Measurements from ENCODE around the gene TRAPPC11. TPM values are rescaled to one million over a fixed set of nuclear protein-coding genes. Genes with fewer than 3 reads are reported as not detected.

Gene TRAPPC11
- total RNA-seq, 1 experiment from 2014 or later = 34.5 TPM

DNA sequence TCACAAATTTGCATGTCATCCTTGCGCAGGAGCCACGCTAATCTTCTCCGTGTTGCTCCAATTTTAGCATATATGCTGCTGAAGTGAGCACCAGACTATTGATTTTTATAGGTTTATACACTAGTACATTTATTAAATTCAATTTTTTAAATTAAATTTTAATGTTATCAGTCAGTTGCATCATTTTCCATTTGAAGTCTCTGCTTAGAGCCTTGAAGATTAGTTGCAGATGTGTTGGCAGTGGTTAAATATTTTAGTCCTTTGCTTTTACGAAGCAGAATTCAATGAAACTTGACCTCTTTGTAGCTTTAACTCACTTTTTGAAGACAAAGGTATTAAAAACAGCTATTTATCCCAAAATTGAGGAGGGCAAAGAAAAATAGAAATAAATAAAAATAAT is 16.5 kb downstream of the TRAPPC11 start:
- Histone ChIP-seq H3K79me2 (ENCODE audit: low read length) (no peaks in the 10 kb centered on the region), H3K36me3 (ENCODE audit: insufficient read depth, low read length) (0 out of 2 replicates have a peak, but pooled peaks cover 2% of the 10 kb centered on the region), H2AFZ (ENCODE audit: low read length) (no peak overlapping the region), H4K20me1 (ENCODE audit: insufficient read depth, low read depth, low read length) (no peaks in the 10 kb centered on the region), H3K9me2 (replicated peaks; ENCODE audit: insufficient read depth, low read length) (no peaks in the 10 kb centered on the region), H3K27me3 (ENCODE audit: low read length) (no peaks in the 10 kb centered on the region), H3K27ac (ENCODE audit: low read length) (no peak overlapping the region), H3K4me2 (ENCODE audit: low read depth, low read length, poor library complexity, severe bottlenecking) (no peak overlapping the region), H3K4me1 (ENCODE audit: low read length) (no peaks in the 10 kb centered on the region), H3K4me3 (ENCODE audit: low read length) (no peak overlapping the region), H3K9me3 (ENCODE audit: low read length) (no peaks in the 10 kb centered on the region), H3K9ac (ENCODE audit: low read length) (no peak overlapping the region)
- DNase-seq = no peak

DNA sequence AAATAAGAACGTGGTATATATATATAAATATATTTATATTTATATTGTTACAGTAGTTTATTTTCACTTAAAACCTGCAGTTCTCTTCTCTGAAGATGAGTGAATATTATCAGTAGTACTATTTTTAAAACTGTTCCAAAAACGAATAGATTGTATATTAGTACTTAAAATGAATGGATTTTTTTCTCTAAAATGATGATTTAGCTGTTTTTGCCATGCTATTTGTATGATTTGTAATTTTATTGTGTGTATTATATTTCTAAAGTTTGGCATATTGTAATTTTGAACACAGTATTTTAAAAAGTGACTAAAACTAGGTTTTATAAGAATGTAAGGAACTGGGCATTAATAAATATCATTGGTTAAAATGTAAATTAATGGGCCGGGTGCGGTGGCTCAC is 22.0 kb downstream of the TRAPPC11 start:
- no peak for DNase-seq
- H3K9me2 ChIP-seq (replicated peaks; ENCODE audit: insufficient read depth, low read length) = no peaks in the 10 kb centered on the region
- no peaks in the 10 kb centered on the region for H3K79me2 ChIP-seq (ENCODE audit: low read length)
- H3K36me3 ChIP-seq (ENCODE audit: insufficient read depth, low read length) = 0 out of 2 replicates have a peak, but pooled peaks cover 2% of the 10 kb centered on the region
- H3K27ac ChIP-seq (ENCODE audit: low read length) = no peak overlapping the region
- H3K9me3 ChIP-seq (ENCODE audit: low read length) = no peaks in the 10 kb centered on the region
- H3K4me3 ChIP-seq (ENCODE audit: low read length) = no peak overlapping the region
- no peaks in the 10 kb centered on the region for H4K20me1 ChIP-seq (ENCODE audit: insufficient read depth, low read depth, low read length)
- H3K4me2 ChIP-seq (ENCODE audit: low read depth, low read length, poor library complexity, severe bottlenecking) = no peak overlapping the region
- H3K27me3 ChIP-seq (ENCODE audit: low read length) = no peaks in the 10 kb centered on the region
- no peak overlapping the region for H2AFZ ChIP-seq (ENCODE audit: low read length)
- no peaks in the 10 kb centered on the region for H3K4me1 ChIP-seq (ENCODE audit: low read length)
- H3K9ac ChIP-seq (ENCODE audit: low read length) = no peak overlapping the region

DNA sequence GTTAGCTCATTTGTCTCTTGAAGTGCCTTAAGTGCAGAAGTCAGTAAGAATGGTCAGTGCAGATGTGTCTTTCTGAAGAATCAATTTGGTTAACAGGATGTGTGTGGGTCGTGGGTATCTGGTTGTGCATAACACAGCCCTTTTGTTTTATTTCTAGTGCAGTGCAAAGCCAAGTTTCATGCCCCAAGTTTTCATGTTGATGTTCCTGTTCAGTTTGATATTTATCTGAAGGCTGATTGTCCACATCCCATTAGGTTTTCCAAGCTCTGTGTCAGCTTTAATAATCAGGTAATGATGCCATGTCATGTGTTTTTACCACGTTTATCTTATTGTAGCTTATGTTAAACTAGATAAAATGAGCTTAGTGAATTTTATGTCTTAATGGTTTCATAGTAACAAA is 27.4 kb downstream of the TRAPPC11 start:
- no peak overlapping the region for H3K4me3 ChIP-seq (ENCODE audit: low read length)
- H3K79me2 ChIP-seq (ENCODE audit: low read length) = no peaks in the 10 kb centered on the region
- no peaks in the 10 kb centered on the region for H3K9me3 ChIP-seq (ENCODE audit: low read length)
- no peak overlapping the region for H3K4me2 ChIP-seq (ENCODE audit: low read depth, low read length, poor library complexity, severe bottlenecking)
- no peaks in the 10 kb centered on the region for H4K20me1 ChIP-seq (ENCODE audit: insufficient read depth, low read depth, low read length)
- H3K4me1 ChIP-seq (ENCODE audit: low read length) = no peaks in the 10 kb centered on the region
- no peak overlapping the region for H3K9ac ChIP-seq (ENCODE audit: low read length)
- no peak overlapping the region for H2AFZ ChIP-seq (ENCODE audit: low read length)
- DNase-seq = no peak
- H3K9me2 ChIP-seq (replicated peaks; ENCODE audit: insufficient read depth, low read length) = no peaks in the 10 kb centered on the region
- no peaks in the 10 kb centered on the region for H3K27me3 ChIP-seq (ENCODE audit: low read length)
- no peak overlapping the region for H3K27ac ChIP-seq (ENCODE audit: low read length)
- H3K36me3 ChIP-seq (ENCODE audit: insufficient read depth, low read length) = no peaks in the 10 kb centered on the region

DNA sequence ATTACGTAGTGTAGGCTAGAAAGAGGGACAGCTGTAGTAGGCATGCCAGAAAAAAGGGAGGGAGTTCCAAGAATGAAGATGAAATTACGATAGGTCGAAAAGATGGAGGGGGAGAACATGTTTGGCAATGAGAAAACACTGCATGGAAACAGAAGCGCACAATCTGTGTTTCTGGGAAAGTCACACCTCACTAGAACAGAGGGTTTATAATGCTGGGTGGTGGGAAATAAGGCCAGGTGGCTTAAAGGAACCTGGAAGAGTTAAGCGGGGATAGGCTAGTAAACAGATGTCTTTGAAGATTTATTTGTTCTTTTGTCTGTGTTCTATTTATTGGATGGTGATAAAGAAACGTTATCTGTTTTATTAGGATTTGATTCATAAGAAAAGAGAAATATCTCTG is 29.1 kb downstream of the TRAPPC11 start:
- no peaks in the 10 kb centered on the region for H3K79me2 ChIP-seq (ENCODE audit: low read length)
- no peaks in the 10 kb centered on the region for H3K27me3 ChIP-seq (ENCODE audit: low read length)
- no peak overlapping the region for H3K27ac ChIP-seq (ENCODE audit: low read length)
- H2AFZ ChIP-seq (ENCODE audit: low read length) = no peak overlapping the region
- no peak overlapping the region for H3K4me2 ChIP-seq (ENCODE audit: low read depth, low read length, poor library complexity, severe bottlenecking)
- H3K4me1 ChIP-seq (ENCODE audit: low read length) = no peaks in the 10 kb centered on the region
- no peaks in the 10 kb centered on the region for H3K36me3 ChIP-seq (ENCODE audit: insufficient read depth, low read length)
- no peak overlapping the region for H3K9ac ChIP-seq (ENCODE audit: low read length)
- DNase-seq = no peak
- no peak overlapping the region for H3K4me3 ChIP-seq (ENCODE audit: low read length)
- H3K9me3 ChIP-seq (ENCODE audit: low read length) = no peaks in the 10 kb centered on the region
- no peaks in the 10 kb centered on the region for H3K9me2 ChIP-seq (replicated peaks; ENCODE audit: insufficient read depth, low read length)
- no peaks in the 10 kb centered on the region for H4K20me1 ChIP-seq (ENCODE audit: insufficient read depth, low read depth, low read length)

DNA sequence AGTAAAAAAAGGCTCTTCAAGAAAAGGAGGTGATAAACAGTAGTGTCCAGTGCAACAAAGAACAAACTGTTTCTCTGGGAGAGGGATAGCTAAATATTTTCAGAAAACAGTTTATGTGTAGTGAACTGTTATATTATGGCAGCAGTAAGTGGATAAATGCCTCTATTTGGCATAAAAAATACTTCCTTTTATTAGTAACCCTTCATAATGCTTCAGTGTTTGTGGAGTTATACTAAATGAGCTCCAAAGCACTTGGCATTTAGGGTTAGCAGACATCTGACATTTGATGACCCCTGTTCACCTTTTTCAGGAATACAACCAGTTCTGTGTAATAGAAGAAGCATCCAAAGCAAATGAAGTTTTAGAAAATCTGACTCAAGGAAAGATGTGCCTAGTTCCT is 31.9 kb downstream of the TRAPPC11 start:
- no peak overlapping the region for H3K4me2 ChIP-seq (ENCODE audit: low read depth, low read length, poor library complexity, severe bottlenecking)
- DNase-seq = no peak
- no peak overlapping the region for H3K4me3 ChIP-seq (ENCODE audit: low read length)
- H3K36me3 ChIP-seq (ENCODE audit: insufficient read depth, low read length) = peaks cover 4% of the 10 kb centered on the region; the same call in 1 of the 2 replicates
- no peaks in the 10 kb centered on the region for H3K9me3 ChIP-seq (ENCODE audit: low read length)
- H3K27me3 ChIP-seq (ENCODE audit: low read length) = no peaks in the 10 kb centered on the region
- H3K27ac ChIP-seq (ENCODE audit: low read length) = no peak overlapping the region
- H3K9me2 ChIP-seq (replicated peaks; ENCODE audit: insufficient read depth, low read length) = no peaks in the 10 kb centered on the region
- no peak overlapping the region for H2AFZ ChIP-seq (ENCODE audit: low read length)
- no peaks in the 10 kb centered on the region for H3K79me2 ChIP-seq (ENCODE audit: low read length)
- H3K9ac ChIP-seq (ENCODE audit: low read length) = no peak overlapping the region
- no peaks in the 10 kb centered on the region for H4K20me1 ChIP-seq (ENCODE audit: insufficient read depth, low read depth, low read length)
- no peaks in the 10 kb centered on the region for H3K4me1 ChIP-seq (ENCODE audit: low read length)

DNA sequence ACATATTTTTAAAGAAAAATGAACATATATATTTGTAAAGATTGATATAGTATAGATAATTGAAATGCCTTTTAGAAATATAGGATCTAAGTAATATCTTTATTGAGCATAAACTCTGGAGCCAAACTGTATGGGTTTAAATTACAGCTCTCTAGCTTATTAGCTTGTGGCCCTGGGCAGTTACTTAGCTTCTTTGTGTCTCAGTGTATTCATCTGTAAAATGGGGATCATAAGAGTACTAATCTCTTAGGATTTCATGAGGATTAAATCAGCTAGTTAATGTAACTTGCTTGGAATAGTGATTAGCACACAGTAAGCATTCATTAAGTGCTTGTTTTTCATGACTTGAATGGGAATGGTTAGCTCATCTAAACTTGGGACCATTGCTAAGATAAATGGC is 32.8 kb downstream of the TRAPPC11 start:
- Histone ChIP-seq H3K36me3 (ENCODE audit: insufficient read depth, low read length) (peaks cover 4% of the 10 kb centered on the region; the same call in 1 of the 2 replicates), H3K9me3 (ENCODE audit: low read length) (no peaks in the 10 kb centered on the region), H4K20me1 (ENCODE audit: insufficient read depth, low read depth, low read length) (no peaks in the 10 kb centered on the region), H3K9ac (ENCODE audit: low read length) (no peak overlapping the region), H2AFZ (ENCODE audit: low read length) (no peak overlapping the region), H3K4me1 (ENCODE audit: low read length) (no peaks in the 10 kb centered on the region), H3K4me2 (ENCODE audit: low read depth, low read length, poor library complexity, severe bottlenecking) (no peak overlapping the region), H3K27me3 (ENCODE audit: low read length) (no peaks in the 10 kb centered on the region), H3K4me3 (ENCODE audit: low read length) (no peak overlapping the region), H3K9me2 (replicated peaks; ENCODE audit: insufficient read depth, low read length) (no peaks in the 10 kb centered on the region), H3K79me2 (ENCODE audit: low read length) (no peaks in the 10 kb centered on the region), H3K27ac (ENCODE audit: low read length) (no peak overlapping the region)
- DNase-seq = no peak

DNA sequence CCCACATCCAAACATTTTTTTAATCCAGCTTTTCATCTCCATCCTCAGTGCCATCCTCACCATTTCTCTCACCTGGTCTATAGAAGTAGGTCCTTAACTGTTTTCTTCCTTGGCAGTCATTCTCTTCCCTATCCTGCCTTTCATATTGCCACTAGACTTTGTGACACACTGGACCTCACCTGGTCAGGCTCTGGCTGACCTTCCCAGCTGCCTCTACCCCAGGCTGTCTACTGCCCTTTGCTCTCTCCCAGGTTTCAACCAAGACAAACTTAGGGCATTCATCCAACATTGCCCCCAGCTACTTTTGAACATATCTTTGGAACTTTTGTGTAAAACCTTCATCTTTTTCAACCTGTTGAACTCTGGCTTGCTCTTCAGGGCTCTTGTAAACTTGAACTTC is 39.8 kb downstream of the TRAPPC11 start:
- Histone ChIP-seq H4K20me1 (ENCODE audit: insufficient read depth, low read depth, low read length) (no peaks in the 10 kb centered on the region), H3K4me1 (ENCODE audit: low read length) (no peaks in the 10 kb centered on the region), H3K9ac (ENCODE audit: low read length) (no peak overlapping the region), H3K4me3 (ENCODE audit: low read length) (no peak overlapping the region), H2AFZ (ENCODE audit: low read length) (no peak overlapping the region), H3K79me2 (ENCODE audit: low read length) (no peaks in the 10 kb centered on the region), H3K27me3 (ENCODE audit: low read length) (no peaks in the 10 kb centered on the region), H3K4me2 (ENCODE audit: low read depth, low read length, poor library complexity, severe bottlenecking) (no peak overlapping the region), H3K9me2 (replicated peaks; ENCODE audit: insufficient read depth, low read length) (no peaks in the 10 kb centered on the region), H3K27ac (ENCODE audit: low read length) (no peak overlapping the region), H3K36me3 (ENCODE audit: insufficient read depth, low read length) (peaks cover 34% of the 10 kb centered on the region), H3K9me3 (ENCODE audit: low read length) (no peaks in the 10 kb centered on the region)
- no peak for DNase-seq

DNA sequence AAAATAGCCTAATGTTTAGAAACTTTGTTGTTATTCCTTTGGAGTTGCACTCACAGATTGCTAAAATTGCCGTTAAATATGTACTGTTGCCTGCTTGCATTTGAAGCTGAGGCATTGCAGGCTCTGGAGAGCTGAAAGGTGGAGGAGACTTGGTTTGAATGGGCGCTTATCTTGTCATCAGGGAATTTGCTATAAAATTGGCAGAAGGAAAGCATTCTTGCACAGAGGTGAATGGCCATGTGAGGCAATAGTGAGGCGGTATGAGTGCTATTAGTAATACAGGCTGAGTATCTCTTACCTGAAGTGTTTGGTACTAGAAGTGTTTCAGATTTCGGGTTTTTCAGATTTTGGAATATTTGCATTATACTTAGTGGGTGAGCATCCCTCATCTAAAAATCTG is 41.3 kb downstream of the TRAPPC11 start:
- no peaks in the 10 kb centered on the region for H3K27me3 ChIP-seq (ENCODE audit: low read length)
- no peak overlapping the region for H3K4me2 ChIP-seq (ENCODE audit: low read depth, low read length, poor library complexity, severe bottlenecking)
- no peak overlapping the region for H3K4me3 ChIP-seq (ENCODE audit: low read length)
- H4K20me1 ChIP-seq (ENCODE audit: insufficient read depth, low read depth, low read length) = no peaks in the 10 kb centered on the region
- H2AFZ ChIP-seq (ENCODE audit: low read length) = no peak overlapping the region
- H3K27ac ChIP-seq (ENCODE audit: low read length) = no peak overlapping the region
- H3K9me2 ChIP-seq (replicated peaks; ENCODE audit: insufficient read depth, low read length) = no peaks in the 10 kb centered on the region
- no peaks in the 10 kb centered on the region for H3K9me3 ChIP-seq (ENCODE audit: low read length)
- no peak overlapping the region for H3K9ac ChIP-seq (ENCODE audit: low read length)
- DNase-seq = no peak
- no peaks in the 10 kb centered on the region for H3K79me2 ChIP-seq (ENCODE audit: low read length)
- no peaks in the 10 kb centered on the region for H3K4me1 ChIP-seq (ENCODE audit: low read length)
- H3K36me3 ChIP-seq (ENCODE audit: insufficient read depth, low read length) = peaks cover 32% of the 10 kb centered on the region

DNA sequence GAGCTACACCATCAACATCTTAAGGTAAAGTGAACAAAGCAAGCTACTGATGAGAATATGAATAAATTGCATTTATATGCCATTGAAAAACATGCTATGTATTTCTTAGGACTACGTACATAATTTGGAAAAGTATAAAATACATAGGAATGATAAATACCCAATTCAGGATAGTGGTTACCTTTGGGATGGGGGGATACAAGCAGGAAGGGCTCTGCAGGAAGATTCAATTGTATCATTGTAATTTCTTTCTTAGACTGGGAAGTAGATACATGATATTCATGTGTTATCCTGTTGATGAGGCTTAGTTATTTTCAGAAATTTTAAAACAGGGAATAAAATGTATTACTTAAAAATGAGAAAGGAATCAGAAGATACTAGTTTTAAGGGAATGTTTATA is 43.4 kb downstream of the TRAPPC11 start:
- Histone ChIP-seq H3K4me2 (ENCODE audit: low read depth, low read length, poor library complexity, severe bottlenecking) (no peak overlapping the region), H4K20me1 (ENCODE audit: insufficient read depth, low read depth, low read length) (no peaks in the 10 kb centered on the region), H2AFZ (ENCODE audit: low read length) (no peak overlapping the region), H3K27me3 (ENCODE audit: low read length) (no peaks in the 10 kb centered on the region), H3K9me3 (ENCODE audit: low read length) (no peaks in the 10 kb centered on the region), H3K79me2 (ENCODE audit: low read length) (no peaks in the 10 kb centered on the region), H3K27ac (ENCODE audit: low read length) (no peak overlapping the region), H3K9ac (ENCODE audit: low read length) (no peak overlapping the region), H3K9me2 (replicated peaks; ENCODE audit: insufficient read depth, low read length) (no peaks in the 10 kb centered on the region), H3K4me1 (ENCODE audit: low read length) (no peaks in the 10 kb centered on the region), H3K4me3 (ENCODE audit: low read length) (no peak overlapping the region), H3K36me3 (ENCODE audit: insufficient read depth, low read length) (peaks cover 32% of the 10 kb centered on the region)
- no peak for DNase-seq
